Measurements from ENCODE around the gene ITPR2. TPM values are rescaled to one million over a fixed set of nuclear protein-coding genes. Genes with fewer than 3 reads are reported as not detected.

Gene ITPR2
- total and polyA plus RNA-seq, 4 donors, result 11.7 to 93.3 (median 35.4) TPM

- no peak for TF ChIP-seq ZBTB33 (IDR thresholded peaks at IDR 0.05)
- no peak for TF ChIP-seq FOXA1 (IDR thresholded peaks at IDR 0.05)
Observed at GRCh38 chr12:26798023-26798422, 35.0 kb downstream of the ITPR2 start (continued).

- H3K36me3 ChIP-seq (ENCODE audit: control insufficient read depth in 4 of 4, insufficient read depth in 3 of 4, low read depth in 1 of 4, low read length in 3 of 4), result no peaks in the 10 kb centered on the region
Observed at GRCh38 chr12:26795910-26796309, 37.1 kb downstream of the ITPR2 start.

More at GRCh38 chr12:26795910-26796309, 37.1 kb downstream of the ITPR2 start:
- no peak overlapping the region for H3K4me3 ChIP-seq (ENCODE audit: low read depth in 1 of 3, low read length in 3 of 3)
- DNase-seq (ENCODE audit: low spot score), result no peak
- H3K27me3 ChIP-seq (ENCODE audit: control insufficient read depth in 4 of 4, insufficient read depth in 4 of 4, low read length in 3 of 4), result no peaks in the 10 kb centered on the region
- H3K9ac ChIP-seq (ENCODE audit: low read depth in 1 of 2, low read length in 2 of 2), result no peak overlapping the region
- no peak overlapping the region for H3K27ac ChIP-seq (ENCODE audit: low read depth in 1 of 2, low read length in 2 of 2)
- 95% methylated on average over 3 of the region's 3 CpGs for WGBS
- no peaks in the 10 kb centered on the region for H3K9me3 ChIP-seq (ENCODE audit: control insufficient read depth in 4 of 4, low read length in 3 of 4)
- H3K4me1 ChIP-seq (ENCODE audit: control insufficient read depth in 4 of 4, insufficient read depth in 4 of 4, low read length in 3 of 4), result peaks cover 2 to 20% (median 5%) of the 10 kb centered on the region in 4 donors
- TF ChIP-seq FOXA2 (IDR thresholded peaks at IDR 0.05), result no peak
- no peak for TF ChIP-seq YY1 (IDR thresholded peaks at IDR 0.05)
- no peak for TF ChIP-seq ATF3 (IDR thresholded peaks at IDR 0.05)
- no peak for TF ChIP-seq CTCF (IDR thresholded peaks at IDR 0.05; ENCODE audit: low read depth, low read length, missing input control)
- no peak for TF ChIP-seq GABPA (IDR thresholded peaks at IDR 0.05 in 1 of 2, conservative IDR thresholded peaks at IDR 0.05 in 1 of 2)
- TF ChIP-seq RXRA (IDR thresholded peaks at IDR 0.05), result no peak
- no peak for TF ChIP-seq HNF4A (conservative IDR thresholded peaks at IDR 0.05)
- TF ChIP-seq EGR1 (IDR thresholded peaks at IDR 0.05; ENCODE audit: low read depth in 2 of 2), result no peak
- no peak for TF ChIP-seq REST (IDR thresholded peaks at IDR 0.05)
- no peak for TF ChIP-seq TAF1 (conservative IDR thresholded peaks at IDR 0.05)
- no peak for TF ChIP-seq FOXA1 (IDR thresholded peaks at IDR 0.05)
- TF ChIP-seq NR2F2 (IDR thresholded peaks at IDR 0.05), result no peak
- TF ChIP-seq JUND (IDR thresholded peaks at IDR 0.05), result no peak
- TF ChIP-seq HNF4G (IDR thresholded peaks at IDR 0.05), result no peak
- TF ChIP-seq RAD21 (IDR thresholded peaks at IDR 0.05), result no peak
- TF ChIP-seq ZBTB33 (IDR thresholded peaks at IDR 0.05), result no peak
- no peak for TF ChIP-seq MAX (IDR thresholded peaks at IDR 0.05)
- TF ChIP-seq SP1 (IDR thresholded peaks at IDR 0.05), result no peak
